A673 (cell line): Measurements from ENCODE around the gene MEGF6.

Experiments
- EZH2 ChIP-seq: fragments of 200-600 bp; sonication (generic); IDR thresholded peaks from 2 replicates; pipeline ENCODE4 v1.6.1; 2017; ENCODE audit warnings: borderline replicate concordance, low read depth, mild to moderate bottlenecking, mixed read lengths, antibody characterized with exemption, low read length; ENCODE audit not compliant: poor library complexity, severe bottlenecking
- TF ChIP-seq, protein P1 (sequence below): fragments of 300-800, 200-600 bp; sonication (generic); conservative IDR thresholded peaks from 2 replicates; pipeline ENCODE4 v1.5.1; 2017; ENCODE audit warnings: low read depth, mild to moderate bottlenecking, antibody characterized with exemption, low read length, moderate library complexity, mixed read lengths

DNA sequence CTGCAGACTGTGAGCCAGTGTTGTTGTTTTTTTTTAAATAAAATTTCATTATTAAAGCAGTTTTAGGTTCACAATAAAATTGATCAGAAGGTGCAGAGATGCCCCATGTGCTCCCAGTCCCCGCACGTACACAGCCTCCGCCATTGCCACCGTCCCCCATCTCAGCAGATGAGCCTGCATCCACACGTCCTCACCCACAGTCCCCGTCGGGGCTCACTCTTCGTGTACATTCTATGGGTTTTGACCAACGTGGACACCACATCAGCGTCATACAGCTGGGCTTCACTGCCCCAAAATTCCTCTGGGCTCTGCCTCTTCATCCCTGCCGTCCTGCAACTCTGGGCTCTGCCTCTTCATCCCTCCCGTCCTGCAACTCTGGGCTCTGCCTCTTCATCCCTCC lies 168.4 kb downstream of the MEGF6 start:
- TF ChIP-seq, protein P1, sequence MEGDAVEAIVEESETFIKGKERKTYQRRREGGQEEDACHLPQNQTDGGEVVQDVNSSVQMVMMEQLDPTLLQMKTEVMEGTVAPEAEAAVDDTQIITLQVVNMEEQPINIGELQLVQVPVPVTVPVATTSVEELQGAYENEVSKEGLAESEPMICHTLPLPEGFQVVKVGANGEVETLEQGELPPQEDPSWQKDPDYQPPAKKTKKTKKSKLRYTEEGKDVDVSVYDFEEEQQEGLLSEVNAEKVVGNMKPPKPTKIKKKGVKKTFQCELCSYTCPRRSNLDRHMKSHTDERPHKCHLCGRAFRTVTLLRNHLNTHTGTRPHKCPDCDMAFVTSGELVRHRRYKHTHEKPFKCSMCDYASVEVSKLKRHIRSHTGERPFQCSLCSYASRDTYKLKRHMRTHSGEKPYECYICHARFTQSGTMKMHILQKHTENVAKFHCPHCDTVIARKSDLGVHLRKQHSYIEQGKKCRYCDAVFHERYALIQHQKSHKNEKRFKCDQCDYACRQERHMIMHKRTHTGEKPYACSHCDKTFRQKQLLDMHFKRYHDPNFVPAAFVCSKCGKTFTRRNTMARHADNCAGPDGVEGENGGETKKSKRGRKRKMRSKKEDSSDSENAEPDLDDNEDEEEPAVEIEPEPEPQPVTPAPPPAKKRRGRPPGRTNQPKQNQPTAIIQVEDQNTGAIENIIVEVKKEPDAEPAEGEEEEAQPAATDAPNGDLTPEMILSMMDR: no peak
- TF ChIP-seq EZH2: no peak
